Measurements from ENCODE around the gene TMC6. TPM values are rescaled to one million over a fixed set of nuclear protein-coding genes. Genes with fewer than 3 reads are reported as not detected.

Gene TMC6
- total and polyA plus RNA-seq, 7 donors: 5.3 to 145 (median 10.5) TPM

DNA sequence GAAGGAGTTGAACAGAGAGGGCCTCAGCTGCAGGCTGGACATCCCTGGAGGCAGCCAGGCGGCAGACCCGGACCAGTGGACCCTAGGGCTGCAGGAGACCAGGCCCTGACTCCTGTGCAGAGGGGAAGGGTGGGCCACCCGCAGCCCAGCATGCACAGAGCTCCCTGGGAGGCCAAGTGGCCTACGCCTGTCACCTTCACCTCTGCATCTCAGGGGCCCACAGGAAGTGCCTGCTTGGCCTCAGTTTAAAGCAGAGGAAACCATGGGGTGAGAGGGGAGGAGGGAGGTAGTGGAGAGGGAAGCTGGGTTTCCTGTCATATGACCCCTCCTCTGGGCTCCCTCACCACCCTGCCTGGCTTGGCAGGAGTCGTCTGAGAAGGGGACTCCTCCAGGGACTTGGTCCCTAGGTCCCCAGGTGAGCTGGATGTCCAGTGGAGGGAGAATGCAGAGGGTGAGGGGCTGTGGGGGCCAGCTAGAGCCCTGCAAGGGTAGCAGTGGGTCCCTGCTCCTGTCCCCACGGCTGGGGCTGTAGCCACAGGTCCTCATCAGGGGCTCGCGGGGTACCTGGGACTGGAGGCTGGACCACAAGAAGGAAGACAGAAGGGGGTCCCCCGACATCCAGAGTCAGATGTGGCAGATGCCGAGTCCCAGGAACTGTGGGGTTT is 2.0 kb upstream of the TMC6 start, which contains the start of gene TMC8:
Gene TMC8, plus strand, starts transcription at position 335 of the 665 bp plus-strand sequence. CDS start 818 bp downstream, outside the sequence.
- no peak for DNase-seq
- Histone ChIP-seq H3K4me3 (peak within 1 kb of the TSS in 3 of 4 donors; percentile 3 to 33 (median 22)), H3K9me3 (no peaks in the 10 kb centered on the region), H3K27me3 (peaks cover 26 to 81% (median 64%) of the 10 kb centered on the region in 3 donors), H3K36me3 (no peaks in the 10 kb centered on the region), H3K4me1 (peaks cover 0 to 51% (median 47%) of the 10 kb centered on the region in 4 donors), H3K27ac (peak within 1 kb of the TSS in 3 of 4 donors; percentile 25 to 76 (median 34))
- intact Hi-C loops (cut with DNase I): no loop called here
- WGBS, 2 donors: 47 to 76% methylated on average over 10 of the region's 10 CpGs
- TF ChIP-seq EP300 (IDR thresholded peaks at IDR 0.05): no peak
- no peak for TF ChIP-seq POLR2A (IDR thresholded peaks at IDR 0.05)
- peak in 1 of 4 donors; percentile 7 for TF ChIP-seq POLR2AphosphoS5 (IDR thresholded peaks at IDR 0.05)
- no peak for TF ChIP-seq CTCF (IDR thresholded peaks at IDR 0.05)

DNA sequence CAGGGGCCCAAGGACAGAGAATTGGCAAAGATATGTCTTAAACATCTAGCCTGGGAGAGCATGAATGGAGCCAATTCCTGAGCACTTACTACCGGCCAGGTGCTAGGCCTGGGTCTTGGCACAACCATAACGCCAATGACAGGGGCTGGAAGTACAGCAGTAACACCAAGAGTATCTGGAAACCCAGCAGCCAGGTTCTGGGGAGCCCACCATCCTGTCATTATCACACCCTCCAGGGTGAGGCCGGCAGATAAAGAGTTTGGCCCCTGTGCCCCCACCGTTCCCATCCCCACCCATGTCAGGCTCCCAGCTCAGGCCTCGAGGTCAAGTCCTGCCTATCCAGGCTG is 1.5 kb upstream of the TMC6 start:
- no peaks in the 10 kb centered on the region for H3K36me3 ChIP-seq
- no peak for DNase-seq
- no peaks in the 10 kb centered on the region for H3K9me3 ChIP-seq
- no peak for TF ChIP-seq EP300 (IDR thresholded peaks at IDR 0.05)
- TF ChIP-seq POLR2A (IDR thresholded peaks at IDR 0.05): no peak
- TF ChIP-seq CTCF (IDR thresholded peaks at IDR 0.05): no peak
- TF ChIP-seq POLR2AphosphoS5 (IDR thresholded peaks at IDR 0.05): no peak
- H3K4me1 ChIP-seq: peaks cover 0 to 53% (median 48%) of the 10 kb centered on the region in 4 donors
- peaks cover 26 to 81% (median 64%) of the 10 kb centered on the region in 3 donors for H3K27me3 ChIP-seq
- intact Hi-C loops (cut with DNase I): no loop called here
- H3K27ac ChIP-seq: peak overlapping the region in 3 of 4 donors; percentile 25 to 44 (median 34)
- 31 to 44% methylated on average over 5 of the region's 5 CpGs for WGBS, 2 donors
- no peak overlapping the region for H3K4me3 ChIP-seq

GRCh38 chr17:78129351-78130089 is 965 bp upstream of the TMC6 start:
- peak overlapping the region; percentile 25 to 79 (median 74) for H3K27ac ChIP-seq
- peaks cover 26 to 76% (median 63%) of the 10 kb centered on the region in 3 donors for H3K27me3 ChIP-seq
- peaks cover 0 to 53% (median 48%) of the 10 kb centered on the region in 4 donors for H3K4me1 ChIP-seq
- no peak overlapping the region for H3K4me3 ChIP-seq
- no peaks in the 10 kb centered on the region for H3K9me3 ChIP-seq
- H3K36me3 ChIP-seq: no peaks in the 10 kb centered on the region
- WGBS, 2 donors: 61 to 79% methylated on average over 4 of the region's 4 CpGs
- intact Hi-C loops (cut with DNase I): no loop called here
- TF ChIP-seq EP300 (IDR thresholded peaks at IDR 0.05) (no peak), CTCF (IDR thresholded peaks at IDR 0.05) (no peak), POLR2A (IDR thresholded peaks at IDR 0.05) (no peak), POLR2AphosphoS5 (IDR thresholded peaks at IDR 0.05) (no peak)
- no peak for DNase-seq

GRCh38 chr17:78127888-78128550 is 536 bp downstream of the TMC6 start:
- no peaks in the 10 kb centered on the region for H3K9me3 ChIP-seq
- DNase-seq: peak; percentile 65
- H3K4me1 ChIP-seq: peaks cover 0 to 53% (median 48%) of the 10 kb centered on the region in 4 donors
- intact Hi-C loops (cut with DNase I): no loop called here
- H3K27ac ChIP-seq: peak overlapping the region; percentile 72 to 79 (median 76)
- H3K27me3 ChIP-seq: peaks cover 26 to 69% (median 53%) of the 10 kb centered on the region in 3 donors
- 0 to 2% methylated on average over 39 of the region's 39 CpGs for WGBS, 2 donors
- peaks cover 0 to 5% (median 0%) of the 10 kb centered on the region in 4 donors for H3K36me3 ChIP-seq
- no peak for TF ChIP-seq POLR2AphosphoS5 (IDR thresholded peaks at IDR 0.05)
- TF ChIP-seq POLR2A (IDR thresholded peaks at IDR 0.05): no peak
- TF ChIP-seq EP300 (IDR thresholded peaks at IDR 0.05): no peak
- no peak for TF ChIP-seq CTCF (IDR thresholded peaks at IDR 0.05)
- H3K4me3 ChIP-seq: peak overlapping the region; percentile 35 to 61 (median 57)

Data from sigmoid colon (tissue), 7 donors.